Measurements from ENCODE around the gene CSK. TPM values are rescaled to one million over a fixed set of nuclear protein-coding genes. Genes with fewer than 3 reads are reported as not detected.

Gene CSK
- total RNA-seq, 1 donor, result 33.2 TPM

GRCh38 chr15:74815961-74816360, 34.1 kb downstream of the CSK start:
- DNase-seq (ENCODE audit: low read depth), result no peak
- no peak for TF ChIP-seq CTCF (IDR thresholded peaks at IDR 0.05; ENCODE audit: insufficient read depth, low read depth, low read length)

GRCh38 chr15:74816624-74817369, 34.9 kb downstream of the CSK start:
- no peak overlapping the region for H3K4me3 ChIP-seq (ENCODE audit: low read depth, low read length)
- TF ChIP-seq CTCF (IDR thresholded peaks at IDR 0.05; ENCODE audit: insufficient read depth, low read depth, low read length), result no peak
- no peak for DNase-seq (ENCODE audit: low read depth)

More at GRCh38 chr15:74815961-74816360, 34.1 kb downstream of the CSK start:
- no peak overlapping the region for H3K4me3 ChIP-seq (ENCODE audit: low read depth, low read length)

GRCh38 chr15:74817370-74817737, 35.5 kb downstream of the CSK start:
- TF ChIP-seq CTCF (IDR thresholded peaks at IDR 0.05; ENCODE audit: insufficient read depth, low read depth, low read length), result peak; percentile 8
- DNase-seq (ENCODE audit: low read depth), result peak; percentile 8

GRCh38 chr15:74820056-74820455, 38.2 kb downstream of the CSK start:
- TF ChIP-seq CTCF (IDR thresholded peaks at IDR 0.05; ENCODE audit: insufficient read depth, low read depth, low read length), result no peak
- no peak for DNase-seq (ENCODE audit: low read depth)
- H3K4me3 ChIP-seq (ENCODE audit: low read depth, low read length), result no peak overlapping the region

More at GRCh38 chr15:74817370-74817737, 35.5 kb downstream of the CSK start:
- no peak overlapping the region for H3K4me3 ChIP-seq (ENCODE audit: low read depth, low read length)

- DNase-seq (ENCODE audit: low read depth), result no peak
- no peak overlapping the region for H3K4me3 ChIP-seq (ENCODE audit: low read depth, low read length)
- no peak for TF ChIP-seq CTCF (IDR thresholded peaks at IDR 0.05; ENCODE audit: insufficient read depth, low read depth, low read length)
Measured at GRCh38 chr15:74821091-74821789, 39.4 kb downstream of the CSK start.

- no peak for TF ChIP-seq CTCF (IDR thresholded peaks at IDR 0.05; ENCODE audit: insufficient read depth, low read depth, low read length)
- DNase-seq (ENCODE audit: low read depth), result no peak
- H3K4me3 ChIP-seq (ENCODE audit: low read depth, low read length), result no peak overlapping the region
Measured at GRCh38 chr15:74821790-74822158, 39.9 kb downstream of the CSK start.
